GM12801 (cell line): ENCODE results near the gene PTPRD.

Source experiments
- CTCF ChIP-seq: IDR thresholded peaks from one replicate; pipeline ENCODE4 v1.5.1; 2011; ENCODE audit warnings: control low read depth; ENCODE audit not compliant: insufficient read length; ENCODE audit errors: extremely low read depth

PTPRD gene

GRCh38 chr9:8309258-8309657, 2303.5 kb downstream of the PTPRD start:
- no peak for TF ChIP-seq CTCF

GRCh38 chr9:8304720-8305119, 2308.1 kb downstream of the PTPRD start:
- no peak for TF ChIP-seq CTCF

DNA sequence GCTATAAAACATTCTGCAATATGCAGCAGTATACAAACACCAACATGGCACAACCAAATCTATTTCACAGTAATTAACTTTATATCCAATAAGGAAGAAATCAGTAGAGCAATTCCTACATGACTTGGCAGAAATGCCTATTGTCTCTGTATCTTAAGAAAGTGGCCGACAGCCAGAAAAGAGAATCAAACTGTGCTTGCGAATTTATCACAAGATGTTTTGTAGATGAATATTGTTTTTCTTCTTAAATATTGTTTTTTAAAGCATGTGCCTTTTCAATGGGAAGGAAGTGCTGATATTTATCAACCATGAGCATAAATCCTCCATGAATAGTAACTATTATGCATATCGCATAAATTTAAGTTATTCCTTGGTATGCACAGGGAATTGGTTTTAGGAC, 2311.5 kb downstream of the PTPRD start:
- TF ChIP-seq CTCF = no peak

DNA sequence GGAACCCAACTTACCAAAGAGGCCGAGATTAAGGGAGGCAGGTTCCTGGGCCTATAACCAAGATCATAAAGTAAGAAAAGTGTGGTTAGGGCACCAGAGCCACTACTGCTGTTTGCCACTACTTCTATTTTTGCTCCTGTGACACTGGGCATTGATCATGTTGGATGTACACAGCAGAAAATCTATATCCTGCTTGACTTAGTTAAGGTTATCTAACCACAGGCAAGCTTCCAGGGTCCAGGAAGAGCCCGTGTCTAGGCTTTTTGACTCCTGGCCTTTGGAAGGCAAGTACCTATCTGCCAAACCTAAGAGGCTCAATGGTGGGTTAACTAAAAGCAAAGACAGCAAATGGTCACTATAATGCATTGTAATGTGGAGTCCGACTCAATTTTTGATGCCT, 2315.8 kb downstream of the PTPRD start:
- no peak for TF ChIP-seq CTCF

DNA sequence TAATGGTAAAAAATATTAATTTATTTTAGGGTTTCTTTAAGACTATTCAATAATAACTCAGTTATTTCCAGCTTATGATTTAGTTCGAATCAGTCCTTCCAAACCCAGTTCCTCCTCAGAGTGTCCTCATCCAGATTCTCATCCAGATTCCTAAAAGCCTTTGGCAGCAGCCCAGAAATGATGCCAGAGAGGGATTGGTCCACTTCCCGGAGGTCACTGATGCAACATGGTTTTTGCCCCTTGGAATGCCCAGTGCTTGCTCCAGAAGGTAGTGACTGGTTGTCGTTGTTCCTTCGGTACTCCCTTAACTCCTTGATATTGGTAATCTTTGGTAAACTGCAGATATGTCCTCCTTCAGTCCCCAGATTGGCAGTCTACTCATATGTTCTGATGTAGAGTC, 2320.1 kb downstream of the PTPRD start:
- no peak for TF ChIP-seq CTCF

DNA sequence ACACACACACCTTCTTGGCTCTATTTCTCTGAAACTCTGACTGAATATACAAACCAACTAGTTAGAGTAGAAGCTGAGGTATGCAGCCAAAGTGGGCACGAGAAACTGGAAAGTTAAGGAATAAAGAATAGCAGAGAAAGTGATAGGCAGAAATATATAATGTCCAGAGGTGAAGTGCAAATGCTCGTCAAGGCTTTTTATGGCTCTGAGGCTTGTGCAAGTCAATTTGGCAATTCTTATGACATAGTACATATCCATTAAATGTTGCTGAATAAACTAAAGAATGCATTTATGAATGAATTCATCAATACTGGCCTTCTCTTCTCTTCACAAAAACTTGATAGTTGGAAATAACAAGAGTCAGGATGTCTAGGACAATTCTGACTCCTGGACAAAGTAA, 2323.1 kb downstream of the PTPRD start:
- no peak for TF ChIP-seq CTCF

GRCh38 chr9:8287970-8288369, 2324.8 kb downstream of the PTPRD start:
- no peak for TF ChIP-seq CTCF

DNA sequence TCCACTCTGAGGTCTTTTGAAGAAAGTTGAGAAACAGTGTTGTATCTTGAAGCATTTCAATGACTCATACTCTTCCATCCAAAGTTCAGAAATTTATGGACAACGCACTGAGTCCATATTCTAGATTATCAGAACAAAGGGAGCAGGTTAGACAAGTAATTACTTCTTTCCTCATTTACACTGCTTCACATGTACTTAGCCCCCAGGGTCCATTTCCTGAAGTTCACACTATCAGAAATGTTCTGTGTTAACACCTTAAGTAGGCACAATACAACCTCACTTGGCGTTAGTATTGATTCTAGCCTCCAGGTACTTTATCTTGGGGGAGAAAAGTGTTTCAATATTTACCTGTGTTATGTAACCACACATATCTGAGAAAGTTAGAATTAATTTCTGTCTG, 2325.3 kb downstream of the PTPRD start:
- no peak for TF ChIP-seq CTCF
